H1 (cell line): ENCODE data around the gene LDLRAD3. TPM values are rescaled to one million over a fixed set of nuclear protein-coding genes. Genes with fewer than 3 reads are reported as not detected.

Experiments
- CTCF ChIA-PET: fragments of 300-600 bp; sonication (Branson Sonifier 250); formaldehyde crosslinking; loops from one replicate; lab custom pipeline; 2021; ENCODE audit not compliant: partially characterized antibody; lab: Charles Lee
- POLR2A ChIA-PET: fragments of 300-600 bp; sonication (Branson Sonifier 250); formaldehyde crosslinking; loops from one replicate; lab custom pipeline; 2021; ENCODE audit warnings: inconsistent platforms; ENCODE audit not compliant: partially characterized antibody; lab: Charles Lee
- DNase-seq, 2 experiments: peaks; one replicate each; pipeline versions ENCODE4 v3.0.0 to v3.0.0-alpha.2; 2010 to 2022; ENCODE audit warnings: low spot score in 2 of 2, low read depth in 1 of 2, mixed read lengths in 1 of 2
- FAIRE-seq: peaks from 2 replicates; lab custom pipeline; 2011; peaks lifted over from hg19 to GRCh38; lab: Jason Lieb, UNC
- H2AFZ ChIP-seq: 2 replicates; pipeline ENCODE4 v1.8.1; 2012; ENCODE audit warnings: low read length, inconsistent platforms
- H2AK5ac ChIP-seq: 2 replicates; pipeline ENCODE4 v1.6.1; 2013; ENCODE audit warnings: low read depth, low read length
- H2BK120ac ChIP-seq: replicated peaks from 2 replicates; pipeline ENCODE3; 2013; ENCODE audit warnings: low read depth, low read length, inconsistent platforms
- H2BK12ac ChIP-seq: 2 replicates; pipeline ENCODE4 v1.6.1; 2013; ENCODE audit warnings: low read depth, low read length
- H2BK15ac ChIP-seq: 2 replicates; pipeline ENCODE4 v1.6.1; 2013; ENCODE audit warnings: low read length
- H2BK20ac ChIP-seq: 2 replicates; pipeline ENCODE4 v1.6.1; 2013; ENCODE audit warnings: low read length
- H2BK5ac ChIP-seq: 2 replicates; pipeline ENCODE4 v1.6.1; 2013; ENCODE audit warnings: low read depth, low read length
- H3K14ac ChIP-seq: 2 replicates; pipeline ENCODE4 v1.6.1; 2013; ENCODE audit warnings: inconsistent platforms; ENCODE audit not compliant: insufficient read length
- H3K18ac ChIP-seq: 2 replicates; pipeline ENCODE4 v1.6.1; 2013; ENCODE audit warnings: low read length; ENCODE audit errors: extremely low read depth
- H3K23ac ChIP-seq: 2 replicates; pipeline ENCODE4 v1.6.1; 2013; ENCODE audit warnings: inconsistent platforms; ENCODE audit not compliant: insufficient read length
- H3K23me2 ChIP-seq: 2 replicates; pipeline ENCODE4 v1.6.1; 2013; ENCODE audit warnings: low read depth, low read length
- H3K27ac ChIP-seq: 2 replicates; pipeline ENCODE4 v1.6.1; 2011; ENCODE audit warnings: low read depth, low read length, inconsistent platforms
- H3K27me3 ChIP-seq, 4 experiments: replicated peaks in 1 of 4; 1 replicate in 1 of 4; 2 replicates in 3 of 4; pipeline versions ENCODE4 v1.6.1 to v1.8.1; 2011 to 2013; ENCODE audit warnings: low read length in 3 of 4, mild to moderate bottlenecking in 3 of 4, inconsistent platforms in 2 of 4, mixed read lengths in 2 of 4, moderate library complexity in 1 of 4; ENCODE audit not compliant: control insufficient read depth in 3 of 4, insufficient read depth in 3 of 4; ENCODE audit errors: extremely low read depth in 1 of 4
- H3K36me3 ChIP-seq, 4 experiments: 2 replicates each; pipeline versions ENCODE4 v1.6.1 to v1.8.1; 2011 to 2013; ENCODE audit warnings: mild to moderate bottlenecking in 4 of 4, low read length in 3 of 4, moderate library complexity in 2 of 4, control low read depth in 1 of 4, inconsistent platforms in 1 of 4; ENCODE audit not compliant: insufficient read depth in 4 of 4, control insufficient read depth in 2 of 4
- H3K4ac ChIP-seq: replicated peaks from 2 replicates; pipeline ENCODE3; 2013; ENCODE audit warnings: low read length, low read depth, mixed read lengths, inconsistent platforms; ENCODE audit not compliant: insufficient read length
- H3K4me1 ChIP-seq, 4 experiments: replicated peaks in 1 of 4; 1 replicate in 1 of 4; 2 replicates in 3 of 4; pipeline versions ENCODE4 v1.6.1 to v1.8.1; 2011 to 2013; ENCODE audit warnings: low read length in 3 of 4, inconsistent platforms in 2 of 4, mixed read lengths in 1 of 4; ENCODE audit not compliant: insufficient read depth in 4 of 4, control insufficient read depth in 3 of 4
- H3K4me2 ChIP-seq, 2 experiments: 2 replicates each; pipeline versions ENCODE4 v1.6.1 to v1.8.1; 2011 to 2013; ENCODE audit warnings: low read depth in 2 of 2, low read length in 2 of 2, control low read depth in 1 of 2, inconsistent platforms in 1 of 2, mild to moderate bottlenecking in 1 of 2; ENCODE audit not compliant: insufficient read depth in 1 of 2
- H3K4me3 ChIP-seq, 4 experiments: fragments of 200-600, 300-600 bp in 1 of 4; sonication (generic), shearing (Covaris generic), sonication (Bioruptor Twin) in 1 of 4; 2 replicates each; pipeline versions ENCODE4 v1.5.1 to v1.8.1; 2011 to 2016; ENCODE audit warnings: low read length in 4 of 4, low read depth in 3 of 4, control low read depth in 2 of 4, inconsistent platforms in 2 of 4, mild to moderate bottlenecking in 2 of 4, mixed read lengths in 1 of 4, moderate library complexity in 1 of 4; ENCODE audit not compliant: insufficient read depth in 2 of 4; ENCODE audit errors: extremely low read depth in 1 of 4
- H3K56ac ChIP-seq: replicated peaks from 2 replicates; pipeline ENCODE3; 2013; ENCODE audit warnings: low read depth, mild to moderate bottlenecking, mixed read lengths, low read length, inconsistent platforms; ENCODE audit not compliant: insufficient read length
- H3K79me1 ChIP-seq: 2 replicates; pipeline ENCODE4 v1.6.1; 2013; ENCODE audit warnings: low read depth, low read length, control low read depth
- H3K79me2 ChIP-seq, 2 experiments: 2 replicates each; pipeline versions ENCODE4 v1.6.1 to v1.8.1; 2012 to 2013; ENCODE audit warnings: low read length in 2 of 2, mild to moderate bottlenecking in 2 of 2, inconsistent platforms in 1 of 2; ENCODE audit not compliant: insufficient read depth in 2 of 2, control insufficient read depth in 1 of 2
- H3K9ac ChIP-seq, 4 experiments: replicated peaks in 1 of 4; 1 replicate in 1 of 4; 2 replicates in 3 of 4; pipeline versions ENCODE4 v1.6.1 to v1.8.1; 2011 to 2013; ENCODE audit warnings: low read depth in 3 of 4, low read length in 3 of 4, control low read depth in 2 of 4, mild to moderate bottlenecking in 2 of 4, moderate library complexity in 2 of 4, inconsistent platforms in 1 of 4; ENCODE audit errors: extremely low read depth in 1 of 4
- H3K9me3 ChIP-seq, 2 experiments: 2 replicates each; pipeline versions ENCODE4 v1.6.1 to v1.8.1; 2012 to 2013; ENCODE audit warnings: mild to moderate bottlenecking in 2 of 2, moderate library complexity in 2 of 2, control low read depth in 1 of 2, inconsistent platforms in 1 of 2, low read depth in 1 of 2, low read length in 1 of 2, mixed read lengths in 1 of 2; ENCODE audit not compliant: insufficient read depth in 2 of 2
- H4K20me1 ChIP-seq, 2 experiments: replicated peaks in 1 of 2; 2 replicates each; pipeline versions ENCODE3 to v1.8.1; 2011 to 2013; ENCODE audit warnings: inconsistent platforms in 2 of 2, low read length in 2 of 2, mild to moderate bottlenecking in 1 of 2; ENCODE audit not compliant: insufficient read depth in 2 of 2, control insufficient read depth in 1 of 2
- H4K5ac ChIP-seq: 2 replicates; pipeline ENCODE4 v1.6.1; 2013; ENCODE audit warnings: low read length, low read depth, mixed read lengths, inconsistent platforms; ENCODE audit not compliant: insufficient read length
- H4K8ac ChIP-seq: 2 replicates; pipeline ENCODE4 v1.8.0; 2013; ENCODE audit warnings: mild to moderate bottlenecking, moderate library complexity, low read length, inconsistent platforms; ENCODE audit not compliant: insufficient read depth; ENCODE audit errors: extremely low read depth
- H4K91ac ChIP-seq: replicated peaks from 2 replicates; pipeline ENCODE3; 2013; ENCODE audit warnings: low read length, mixed read lengths, inconsistent platforms; ENCODE audit not compliant: insufficient read length
- EGR1 ChIP-seq: IDR thresholded peaks from 2 replicates; pipeline ENCODE4 v1.6.1; 2011; ENCODE audit warnings: low read depth, low read length, borderline replicate concordance
- HDAC2 ChIP-seq, 2 experiments: fragments of 300-600 bp in 1 of 2; sonication (generic) in 1 of 2; IDR thresholded peaks; 2 replicates each; pipeline ENCODE4 v1.6.1; 2011 to 2012; ENCODE audit warnings: low read depth in 2 of 2, low read length in 2 of 2, mild to moderate bottlenecking in 2 of 2, moderate library complexity in 2 of 2, borderline replicate concordance in 1 of 2, inconsistent platforms in 1 of 2
- MAFK ChIP-seq: IDR thresholded peaks from 2 replicates; pipeline ENCODE4 v1.6.1; 2012; ENCODE audit warnings: low read depth, mild to moderate bottlenecking, improper control_type of control experiment, low read length
- WGBS, 2 experiments: shearing (Covaris generic) in 1 of 2; methylation state at CpG; one replicate each; pipeline versions ENCODE4 v1.1.6 to v1.1.7; 2013 to 2015; ENCODE audit warnings: low lambda C conversion rate in 2 of 2, mixed read lengths in 2 of 2, inconsistent platforms in 1 of 2, low coverage in 1 of 2, missing lambda C conversion rate in 1 of 2; ENCODE audit not compliant: insufficient replicate concordance in 2 of 2, insufficient coverage in 1 of 2, insufficient read length in 1 of 2; ENCODE audit errors: extremely low coverage in 1 of 2, missing lambda C conversion rate in 1 of 2; 5-methylcytosine and 5-hydroxymethylcytosine counted together
- polyA plus RNA-seq, 7 experiments: library from polyadenylated mRNA; depleted of rRNA in 3 of 7; stranded (reverse) in 5 of 7; unstranded in 2 of 7; fragments of >200 nt in 5 of 7; fragments of 200-250 nt in 2 of 7; gene quantifications; 1 replicate in 5 of 7; 2 replicates in 1 of 7; 4 replicates in 1 of 7; pipeline versions ENCODE4 v1.2.1 to v1.2.3, GENCODE V29; 2011 to 2013; ENCODE audit warnings: missing spikeins in 2 of 7, mixed read lengths in 2 of 7
- total RNA-seq: library from RNA; stranded (reverse); fragmentation: NEBNext Ultra II Directional; extraction: Animal tissue kit (Norgen Biotek cat#: 25700); gene quantifications from 2 replicates; pipeline ENCODE4 v1.2.1, GENCODE V29; 2021

LDLRAD3 gene
- total and polyA plus RNA-seq, 2 of the 8 experiments (the other 6 are each of a cell fraction or from before 2014, with no cell fraction given): 18.6 to 22.8 TPM

- Histone ChIP-seq H2BK12ac (no peak overlapping the region), H3K27me3 (peaks cover 0 to 2% (median 0%) of the 10 kb centered on the region in 4 experiments; a peak in 1 of 7 replicates), H3K79me2 (no peaks in the 10 kb centered on the region), H3K4me1 (peaks cover 0 to 6% (median 3%) of the 10 kb centered on the region in 4 experiments; a peak in 4 of 7 replicates), H3K36me3 (no peaks in the 10 kb centered on the region), H2BK20ac (no peak overlapping the region), H3K4ac (no peak overlapping the region), H2AK5ac (no peak overlapping the region), H3K56ac (no peak overlapping the region), H3K79me1 (no peaks in the 10 kb centered on the region), H2BK5ac (no peak overlapping the region), H2BK120ac (no peak overlapping the region), H3K23ac (no peak overlapping the region), H4K91ac (no peak overlapping the region), H4K8ac (no peak overlapping the region), H3K27ac (no peak overlapping the region), H4K20me1 (no peaks in the 10 kb centered on the region), H4K5ac (no peak overlapping the region), H3K4me2 (no peak overlapping the region; a peak in 1 of 4 replicates), H3K14ac (no peak overlapping the region), H2BK15ac (no peak overlapping the region), H3K9ac (no peak overlapping the region; a peak in 1 of 7 replicates), H2AFZ (no peak overlapping the region), H3K4me3 (no peak overlapping the region), H3K18ac (no peak overlapping the region), H3K23me2 (no peaks in the 10 kb centered on the region), H3K9me3 (no peaks in the 10 kb centered on the region)
- POLR2A ChIA-PET: interaction anchor here (0.8 to 1.4 kb wide), 3 partner anchors 9 to 350 kb away, joined by 3 read pairs; no protein-coding TSS in a partner anchor
- 71% methylated on average over 5 of the region's 7 CpGs; no CpG with 5 or more reads in 1 of the 2 experiments for WGBS, 2 experiments
- DNase-seq: no peak
- TF ChIP-seq HDAC2 (IDR thresholded peaks at IDR 0.05; ENCODE audit: borderline replicate concordance in 1 of 2, low read depth in 2 of 2, low read length in 2 of 2) (no peak), EGR1 (no peak), MAFK (no peak)
- FAIRE-seq: no peak
- CTCF ChIA-PET: interaction anchor here (0.6 to 3.0 kb wide), 11 partner anchors 11 to 563 kb away, joined by 3 to 10 read pairs (median 4); no protein-coding TSS in a partner anchor
Observed at GRCh38 chr11:36212564-36213392, 268.9 kb downstream of the LDLRAD3 start.
